GM21786 (cell line): ENCODE data around the gene CLEC4G.
"Not testable (repeated sequence)": the region's sequence is repeated elsewhere in the genome, so short reads cannot be mapped to it uniquely, and the experiment has no call there.

ENCODE experiments used
- ATAC-seq: cut with Tn5 transposase; IDR thresholded peaks from one replicate; pipeline ENCODE4 v1.9.1; 2021; ENCODE audit not compliant: unreplicated experiment

The CLEC4G gene, protein sequence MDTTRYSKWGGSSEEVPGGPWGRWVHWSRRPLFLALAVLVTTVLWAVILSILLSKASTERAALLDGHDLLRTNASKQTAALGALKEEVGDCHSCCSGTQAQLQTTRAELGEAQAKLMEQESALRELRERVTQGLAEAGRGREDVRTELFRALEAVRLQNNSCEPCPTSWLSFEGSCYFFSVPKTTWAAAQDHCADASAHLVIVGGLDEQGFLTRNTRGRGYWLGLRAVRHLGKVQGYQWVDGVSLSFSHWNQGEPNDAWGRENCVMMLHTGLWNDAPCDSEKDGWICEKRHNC

DNA sequence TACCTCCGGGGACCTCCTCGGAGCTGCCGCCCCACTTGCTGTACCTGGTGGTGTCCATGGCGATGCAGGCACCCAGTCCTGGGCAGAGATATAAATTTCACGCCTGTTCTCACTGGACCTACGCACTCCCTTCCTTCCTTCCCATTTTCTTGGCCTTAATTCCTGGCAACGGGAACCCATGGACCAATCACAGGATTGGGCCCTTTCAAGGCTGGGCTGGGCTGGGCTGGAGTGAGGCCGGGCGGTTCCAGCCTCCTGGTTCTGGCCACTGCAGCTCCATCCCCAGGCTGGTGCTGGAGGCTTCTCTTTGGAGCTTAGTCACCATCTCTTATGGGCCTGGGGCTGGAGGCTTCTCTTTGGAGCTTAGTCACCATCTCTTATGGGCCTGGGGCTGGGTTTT, at the start of gene CLEC4G:
Gene CLEC4G (minus strand): TSS at position 66 of the 400 bp plus-strand sequence. CDS start 8 bp downstream, at position 58.
- ATAC-seq: no peak

DNA sequence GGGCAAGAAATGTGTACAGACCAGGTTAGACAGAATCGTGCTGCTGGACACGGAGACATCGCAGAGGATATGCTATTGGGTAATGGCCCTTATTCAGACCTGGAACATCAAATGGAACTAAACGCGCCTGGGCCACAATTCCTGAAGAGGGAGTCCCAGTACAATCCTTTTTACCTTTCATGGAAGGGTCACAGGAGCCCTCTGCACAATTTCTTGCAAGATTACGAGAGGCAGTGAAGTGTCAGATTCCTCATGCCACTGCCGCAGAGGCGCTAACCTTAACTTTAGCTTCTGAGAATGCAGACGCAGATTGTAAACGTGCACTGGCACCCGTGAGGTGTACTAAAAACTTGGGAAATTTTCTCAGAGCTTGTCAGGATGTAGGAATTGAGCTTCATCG, 49.2 kb upstream of the CLEC4G start:
- ATAC-seq: no peak

DNA sequence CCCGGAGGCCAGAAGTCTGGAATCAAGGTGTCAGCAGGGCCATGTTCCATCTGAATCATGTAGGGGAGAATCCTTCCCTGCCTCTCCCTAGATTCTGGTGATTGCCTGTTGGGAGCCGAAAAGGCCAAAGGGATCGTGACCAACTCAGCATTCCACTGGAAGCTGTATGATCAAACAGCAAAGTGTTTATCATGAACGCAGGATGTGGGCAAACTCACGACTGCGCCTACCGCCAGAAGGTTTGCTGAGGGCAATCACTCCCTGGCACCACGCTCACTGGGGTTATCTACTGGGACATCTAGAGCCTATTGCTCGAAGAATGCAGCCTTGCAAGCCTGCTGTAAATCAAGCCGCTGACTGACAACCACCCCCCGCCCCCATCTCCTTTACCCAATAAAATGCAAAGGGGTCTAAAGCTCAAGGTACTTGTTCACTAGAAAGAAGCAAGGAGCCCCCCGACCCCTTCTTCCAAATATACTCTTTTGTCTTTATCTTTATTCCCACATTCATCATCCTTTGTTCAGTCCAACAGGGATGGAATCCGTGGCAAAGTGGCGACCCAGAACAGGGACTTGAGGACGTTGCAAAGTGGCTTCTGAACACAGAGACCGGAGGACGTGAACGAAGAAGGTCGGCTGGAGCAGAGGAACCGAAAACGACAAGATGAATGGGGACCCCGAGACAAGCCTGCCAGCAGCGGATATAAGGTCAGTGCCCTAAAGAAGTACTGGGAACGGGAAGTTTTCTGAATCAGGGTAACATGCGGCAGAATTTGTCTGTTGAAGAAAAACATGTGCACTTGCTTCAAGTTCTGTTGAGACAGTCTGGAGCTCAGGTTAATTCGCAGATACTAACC, 47.9 kb upstream of the CLEC4G start:
- no peak for ATAC-seq

DNA sequence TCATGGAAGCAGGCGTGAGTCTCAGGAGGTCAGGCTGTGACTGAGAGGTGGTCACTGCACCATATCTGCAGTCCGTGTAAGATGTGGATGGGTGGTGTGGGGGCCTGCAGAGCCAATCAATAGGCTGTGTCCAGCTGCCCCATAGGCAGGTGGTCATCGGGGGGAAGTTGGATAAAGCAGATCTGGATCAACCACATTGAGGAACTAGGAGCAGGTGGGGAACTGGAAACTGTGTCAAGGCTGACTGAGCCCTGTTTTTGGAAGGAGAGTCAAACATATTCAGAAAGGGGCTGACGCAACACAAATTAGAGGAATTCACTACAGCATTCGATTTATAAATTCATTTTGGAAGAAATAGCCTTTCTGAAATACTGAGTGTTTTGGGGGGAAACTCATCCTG, 46.2 kb upstream of the CLEC4G start:
- ATAC-seq: no peak

DNA sequence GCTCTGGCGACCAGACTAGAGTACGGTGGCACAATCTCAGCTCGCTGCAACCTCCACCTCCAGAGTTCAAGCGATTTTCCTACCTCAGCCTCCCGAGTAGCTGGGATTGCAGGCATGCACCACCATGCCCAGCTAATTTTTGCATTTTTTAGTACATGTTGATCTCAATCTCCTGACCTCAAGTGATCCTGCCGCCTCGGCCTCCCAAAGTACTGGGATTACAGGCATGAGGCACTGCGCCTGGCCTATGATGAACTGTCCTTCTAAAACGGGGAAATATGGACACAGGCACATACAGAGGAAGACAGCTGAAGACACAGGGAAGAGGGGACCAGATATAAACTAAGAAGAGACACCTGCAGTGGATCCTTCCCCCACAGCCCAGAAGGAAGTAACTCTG, 43.9 kb upstream of the CLEC4G start:
- ATAC-seq: no peak

DNA sequence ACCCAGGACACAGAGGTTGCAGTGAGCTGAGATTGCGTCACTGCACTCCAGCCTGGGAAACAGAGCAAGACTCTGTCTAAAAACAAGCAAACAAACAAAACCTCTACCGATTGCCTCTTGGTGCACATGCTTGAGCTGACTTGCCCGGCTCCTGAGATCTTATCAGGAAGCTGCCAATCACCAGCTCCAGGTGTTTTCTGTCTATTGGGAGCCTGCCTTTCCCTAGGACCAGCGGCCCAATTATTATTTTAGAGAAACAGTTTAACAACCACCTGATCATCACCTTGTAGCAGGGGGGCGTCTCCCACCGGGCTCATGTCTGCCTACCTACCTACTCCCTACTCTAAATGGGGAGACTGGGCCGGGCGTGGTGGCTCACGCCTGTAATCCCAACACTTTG, 41.9 kb upstream of the CLEC4G start:
- no peak for ATAC-seq

DNA sequence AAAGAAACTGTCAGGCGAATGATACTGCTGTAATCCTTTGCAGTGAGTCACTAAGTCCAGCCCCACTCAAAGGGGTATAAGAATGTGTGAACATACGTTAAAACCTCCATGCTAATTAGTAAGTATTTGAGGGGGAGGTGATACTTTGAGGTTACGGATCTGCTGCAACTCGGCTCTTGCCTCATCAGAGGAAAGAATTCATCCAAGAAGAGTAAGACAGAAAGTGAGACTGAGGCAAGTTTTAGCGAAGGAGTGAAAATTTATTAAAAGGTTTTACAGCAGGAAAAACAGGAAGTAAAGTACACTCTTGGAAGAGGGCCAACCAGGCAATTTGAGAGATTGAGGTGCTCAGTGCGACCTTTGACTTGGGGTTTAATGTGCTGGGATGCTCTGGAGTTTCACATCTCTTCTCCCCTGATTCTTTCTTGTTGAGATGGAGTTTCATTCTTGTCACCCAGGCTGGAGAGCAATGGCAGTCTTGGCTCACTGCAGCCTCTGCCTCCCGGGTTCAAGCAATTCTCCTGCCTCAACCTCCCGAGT, 40.9 kb upstream of the CLEC4G start:
- no peak for ATAC-seq

DNA sequence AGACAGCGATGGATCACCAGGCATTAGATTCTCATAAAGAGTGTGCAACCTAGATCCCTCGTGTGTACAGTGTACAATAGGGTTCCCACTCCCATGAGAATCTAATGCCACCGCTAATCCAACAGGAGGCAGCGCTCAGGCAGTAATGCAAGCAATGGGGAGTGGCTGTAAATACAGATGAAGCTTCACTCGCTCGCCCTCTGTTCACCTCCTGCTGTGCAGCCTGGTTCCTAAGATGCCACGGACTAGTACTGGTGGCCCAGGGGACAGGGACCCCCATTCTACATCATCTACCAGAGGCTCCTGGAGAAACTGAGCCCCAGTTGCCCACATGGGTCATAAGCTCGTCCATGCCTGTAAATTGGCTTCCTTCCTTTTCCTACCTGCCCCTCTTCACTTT, 39.2 kb upstream of the CLEC4G start:
- no peak for ATAC-seq

DNA sequence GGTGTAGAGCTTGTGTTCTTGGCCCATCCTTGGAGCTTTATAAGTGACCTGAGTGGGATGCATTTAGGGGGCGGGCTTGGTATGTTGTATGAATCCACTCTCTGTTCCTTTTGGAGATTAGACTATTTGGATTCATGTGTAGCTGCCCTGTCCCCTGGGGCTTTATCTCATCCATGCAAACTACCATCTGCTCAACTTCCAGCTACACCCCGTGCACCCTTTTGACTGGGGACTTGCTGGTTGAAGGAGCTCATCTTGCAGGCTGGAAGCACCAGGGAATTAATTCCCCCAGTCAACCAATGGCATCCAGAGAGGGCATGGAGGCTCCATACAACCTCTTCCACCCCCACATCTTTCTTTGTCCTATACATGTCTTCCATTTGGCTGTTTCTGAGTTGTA, 37.3 kb upstream of the CLEC4G start:
- ATAC-seq: no peak

DNA sequence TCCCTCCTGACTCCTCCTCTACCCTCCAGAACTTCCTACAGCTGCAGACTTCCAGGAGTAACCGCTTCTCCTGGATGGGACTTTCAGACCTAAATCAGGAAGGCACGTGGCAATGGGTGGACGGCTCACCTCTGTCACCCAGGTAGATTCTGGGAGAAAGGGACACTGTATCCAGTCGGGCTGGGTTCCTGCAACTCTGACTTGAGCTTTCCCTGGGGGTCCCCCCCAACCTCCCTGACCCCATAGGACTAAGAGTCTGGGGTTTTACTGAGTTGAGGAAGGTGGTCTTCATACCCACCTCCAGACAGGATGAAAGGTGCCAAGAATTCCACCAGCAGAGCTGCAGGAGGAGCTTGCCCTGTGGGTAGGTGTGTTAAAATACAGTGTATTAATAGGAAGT, 35.6 kb upstream of the CLEC4G start:
- no peak for ATAC-seq

DNA sequence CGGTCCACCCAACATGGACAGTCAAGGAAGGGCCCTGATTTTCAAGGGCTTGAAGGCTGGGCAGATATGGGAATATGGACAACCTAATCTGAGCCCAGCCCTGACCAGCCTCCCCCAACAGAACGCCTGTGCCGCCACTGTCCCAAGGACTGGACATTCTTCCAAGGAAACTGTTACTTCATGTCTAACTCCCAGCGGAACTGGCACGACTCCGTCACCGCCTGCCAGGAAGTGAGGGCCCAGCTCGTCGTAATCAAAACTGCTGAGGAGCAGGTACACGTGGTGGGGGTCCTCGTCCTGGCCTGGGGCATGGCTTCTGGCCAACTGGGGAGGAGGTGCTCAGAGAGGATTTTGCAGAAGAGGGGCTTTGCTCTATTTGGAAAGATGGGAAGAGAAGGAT, 34.6 kb upstream of the CLEC4G start:
- ATAC-seq: no peak

DNA sequence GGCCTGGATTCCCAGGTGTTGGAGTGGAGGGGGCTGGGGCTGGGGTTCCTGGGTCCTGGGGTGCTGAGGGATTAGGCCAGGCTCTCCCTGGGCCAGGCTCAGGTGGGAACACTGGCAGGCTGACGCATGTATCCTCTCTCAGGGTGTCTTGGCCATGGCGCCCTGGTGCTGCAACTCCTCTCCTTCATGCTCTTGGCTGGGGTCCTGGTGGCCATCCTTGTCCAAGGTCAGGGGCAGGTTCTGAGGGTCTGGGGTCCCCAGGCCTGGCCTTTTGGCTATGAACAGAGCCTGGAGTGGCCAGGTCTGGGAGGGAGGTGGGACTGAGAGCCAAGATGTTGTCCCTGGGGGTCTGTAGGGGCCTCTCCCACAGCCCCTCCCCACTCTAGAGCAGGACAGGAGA, 33.1 kb upstream of the CLEC4G start:
- not testable (repeated sequence) for ATAC-seq

DNA sequence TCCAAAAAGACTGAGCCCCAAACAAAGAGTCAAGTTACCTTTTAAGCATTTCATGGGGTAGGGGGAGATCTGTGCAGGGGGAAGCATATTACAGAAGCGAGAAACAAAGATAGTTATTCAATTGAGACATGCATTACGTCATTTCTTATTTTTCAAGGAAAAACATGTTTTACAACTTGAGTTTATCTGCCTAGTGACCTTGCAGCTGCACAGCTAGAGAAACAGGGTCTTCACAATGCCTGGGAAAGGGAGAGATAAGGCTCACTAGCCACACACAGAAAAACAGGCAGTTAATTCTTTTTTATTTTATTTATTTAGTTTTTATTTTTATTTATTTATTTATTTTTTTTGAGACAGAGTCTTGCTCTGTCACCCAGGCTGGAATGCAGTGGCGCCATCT, 32.2 kb upstream of the CLEC4G start:
- ATAC-seq: not testable (repeated sequence)

DNA sequence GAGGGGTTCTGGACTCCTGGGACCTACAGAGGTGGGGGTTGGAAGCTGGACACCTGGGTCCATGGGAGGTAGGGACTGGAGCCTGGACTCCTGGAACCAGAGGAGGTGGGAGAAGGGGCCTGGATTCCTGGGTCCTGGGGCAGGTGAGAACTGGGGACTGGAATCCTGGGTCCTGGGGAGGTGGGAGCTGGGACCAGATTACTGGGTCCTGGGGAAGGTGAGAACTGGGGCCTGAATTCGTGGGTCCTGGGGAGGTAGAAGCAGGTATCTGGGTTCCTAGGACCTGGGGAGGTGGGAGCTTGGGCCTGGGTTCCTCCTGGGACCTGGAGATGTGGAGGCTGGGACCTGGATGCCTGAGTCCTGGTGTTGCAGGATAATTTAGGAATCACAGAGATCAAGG, 31.8 kb upstream of the CLEC4G start:
- ATAC-seq: no peak

DNA sequence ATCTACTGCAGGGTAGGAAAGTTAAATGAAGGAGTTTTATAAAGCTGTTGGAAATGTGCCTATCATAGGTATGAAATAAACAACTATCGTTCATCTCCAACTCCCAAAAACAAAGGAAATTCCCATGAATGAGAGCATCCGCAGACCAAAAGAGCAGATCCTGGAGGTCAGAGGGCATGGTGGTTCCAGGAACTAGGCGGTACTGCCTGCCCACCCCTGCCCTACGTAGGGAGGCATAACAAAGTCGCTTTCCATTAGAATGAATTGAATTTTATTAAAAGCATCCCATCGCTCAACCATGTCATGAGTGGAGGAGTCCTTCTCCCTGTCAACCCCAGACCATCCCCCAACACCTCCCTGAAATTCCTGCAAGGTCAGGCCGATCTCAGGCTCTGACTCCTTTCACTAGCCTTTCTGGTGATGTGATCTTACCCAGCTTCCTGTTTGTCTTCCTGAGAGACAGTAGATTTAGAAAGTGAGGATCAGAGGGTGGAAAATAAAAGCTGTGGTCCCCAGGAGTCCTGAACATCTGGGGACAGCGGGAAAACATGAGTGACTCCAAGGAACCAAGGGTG, 30.9 kb upstream of the CLEC4G start, which contains the start of gene CLEC4M:
Gene CLEC4M (plus strand): TSS at position 525 of the 575 bp plus-strand sequence. CDS start 24 bp downstream, at position 549.
- ATAC-seq: no peak

DNA sequence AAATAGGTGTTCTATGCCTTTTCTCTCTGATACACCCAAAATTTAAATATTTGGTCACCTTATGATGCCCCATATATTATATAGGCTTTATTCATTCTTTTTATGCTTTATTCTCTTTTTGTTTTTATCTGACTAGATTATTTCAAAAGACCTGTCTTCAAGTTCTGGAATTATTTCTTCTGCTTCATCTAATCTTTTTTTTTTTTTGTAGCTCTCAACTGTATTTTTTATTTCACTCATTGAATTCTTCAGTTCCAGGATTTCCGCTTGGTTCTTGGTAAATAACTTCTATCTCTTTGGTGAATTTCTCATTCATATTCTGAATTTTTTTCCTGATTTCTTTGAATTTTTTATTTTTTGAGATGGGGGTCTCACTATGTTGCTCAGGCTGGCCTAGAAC, 27.2 kb upstream of the CLEC4G start:
- no peak for ATAC-seq

DNA sequence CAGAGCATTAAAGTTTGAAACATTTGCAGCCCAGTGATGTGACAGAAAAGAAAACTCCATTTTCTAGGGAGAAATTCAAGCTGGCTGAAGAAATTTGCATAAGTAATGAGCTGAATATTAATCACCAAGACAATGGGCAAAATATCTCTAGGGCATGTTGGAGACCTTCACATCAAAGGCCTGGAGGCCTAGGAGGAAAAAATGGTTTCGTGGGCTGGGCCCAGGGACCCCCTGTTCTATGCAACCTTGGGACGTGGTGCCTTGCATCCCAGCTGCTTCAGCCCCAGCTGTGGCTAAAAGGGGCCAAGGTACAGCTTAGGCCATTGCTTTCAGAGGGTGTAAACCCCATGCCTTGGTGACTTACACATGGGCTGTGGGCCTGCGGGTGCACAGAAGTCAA, 25.4 kb upstream of the CLEC4G start:
- no peak for ATAC-seq

DNA sequence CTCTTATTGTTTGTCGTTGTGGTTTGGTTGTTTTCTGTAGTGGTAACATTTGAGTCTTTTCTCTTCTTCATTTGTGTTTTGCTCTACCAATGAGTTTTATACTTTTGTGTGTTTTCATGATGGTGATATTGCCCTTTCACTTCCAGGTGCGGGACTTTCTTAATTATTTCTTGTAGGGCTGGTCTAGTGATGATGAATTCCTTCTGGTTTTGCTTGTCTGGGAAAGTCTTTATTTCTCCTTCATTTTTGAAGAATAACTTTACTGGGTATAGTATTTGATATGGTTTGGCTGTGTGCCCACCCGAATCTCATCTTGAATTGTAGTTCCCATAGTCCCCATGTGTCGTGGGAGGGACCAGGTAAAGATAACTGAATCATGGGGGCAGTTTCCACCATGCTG, 24.3 kb upstream of the CLEC4G start:
- no peak for ATAC-seq

DNA sequence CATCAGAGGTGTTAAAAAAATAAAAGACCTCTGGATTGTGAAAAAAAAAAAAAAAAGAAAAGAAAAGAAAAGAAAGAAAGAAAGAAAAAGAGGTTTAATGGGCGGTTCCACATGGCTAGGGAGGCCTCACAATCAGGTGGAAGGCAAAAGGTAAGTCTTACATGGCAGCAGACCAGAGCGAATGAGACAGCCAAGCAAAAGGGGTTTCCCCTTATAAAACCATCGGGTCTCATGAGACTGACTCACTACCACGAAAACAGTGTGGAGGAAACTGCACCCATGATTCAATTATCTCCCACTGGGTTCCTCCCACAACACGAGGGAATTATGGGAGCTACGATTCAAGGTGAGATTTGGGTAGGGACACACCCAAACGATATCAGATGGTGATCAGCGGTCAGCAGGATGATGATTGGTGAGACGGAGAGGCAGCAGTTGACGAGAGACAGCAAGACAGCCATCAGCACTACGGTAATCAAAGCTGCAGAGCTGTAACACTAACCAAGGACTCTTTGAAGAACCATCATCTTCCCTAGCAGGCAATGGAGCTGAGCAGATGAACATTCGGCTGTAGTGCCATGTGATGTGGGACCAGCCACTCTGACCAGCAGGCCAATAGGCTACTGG, 19.4 kb upstream of the CLEC4G start:
- no peak for ATAC-seq

DNA sequence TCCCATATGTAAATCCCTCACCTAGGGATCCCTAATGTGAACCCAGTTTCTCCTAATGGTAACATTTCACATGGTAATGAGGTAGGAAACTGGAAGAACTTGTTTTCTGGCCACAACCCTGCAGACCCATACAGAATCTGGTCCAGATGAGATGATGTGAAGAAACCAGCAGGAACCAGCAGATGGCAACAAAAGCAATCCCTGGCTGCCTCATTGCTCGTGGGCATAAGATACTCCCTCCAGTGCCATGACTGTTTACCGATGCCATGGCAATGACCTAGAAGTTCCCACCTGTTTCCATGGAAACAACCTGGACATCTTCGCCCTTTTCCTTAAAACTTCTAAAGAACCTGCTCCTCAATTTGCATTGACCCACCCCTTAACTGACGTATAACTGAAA, 16.8 kb upstream of the CLEC4G start:
- no peak for ATAC-seq

DNA sequence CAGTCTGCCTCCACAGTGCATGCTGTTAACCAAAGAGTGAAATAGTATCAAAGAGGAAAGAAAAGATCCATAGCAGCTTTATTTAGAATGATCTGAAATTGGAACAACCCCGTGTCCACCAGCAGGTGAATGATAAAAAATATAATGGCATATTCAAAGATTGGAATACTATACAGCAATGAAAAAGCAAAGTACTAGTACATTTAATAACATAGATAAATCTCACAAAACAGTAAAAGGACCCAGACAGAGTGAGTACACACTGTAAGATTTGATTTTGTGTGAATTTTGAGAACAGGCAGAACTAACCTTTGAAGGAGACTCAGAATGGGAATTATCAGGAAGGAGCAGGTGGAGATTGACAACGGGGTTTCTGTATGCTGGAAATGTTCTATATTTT, 16.3 kb upstream of the CLEC4G start:
- ATAC-seq: no peak
